ENCODE data around the gene SLC4A1.
A peak's percentile ranks its signal among the peaks of the same experiment; 100 is the strongest.

The SLC4A1 gene

DNA sequence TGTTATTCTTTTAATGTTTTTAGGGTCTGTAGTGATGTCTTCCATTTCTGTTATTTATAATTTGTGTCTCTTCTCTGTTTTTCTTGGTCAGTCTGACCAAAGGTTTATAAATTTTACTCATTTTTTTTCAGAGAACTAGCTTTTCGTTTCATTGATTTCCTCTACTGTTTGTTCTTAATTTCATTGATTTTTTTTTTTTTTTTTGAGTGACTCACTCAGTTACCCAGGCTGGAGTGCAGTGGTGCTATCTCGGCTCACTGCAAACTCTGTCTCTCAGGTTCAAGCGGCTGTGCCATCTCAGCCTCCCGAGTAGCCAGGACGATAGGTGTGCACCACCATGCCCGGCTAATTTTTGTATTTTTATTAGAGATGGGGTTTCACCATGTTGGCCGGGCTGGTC lies 35.9 kb downstream of the SLC4A1 start:
- TF ChIP-seq ZNF565 (CRISPR knock-in tag; conservative IDR thresholded peaks at IDR 0.05; ENCODE audit: low read depth), result no peak
- ATAC-seq, result no peak

GRCh38 chr17:44230140-44230539 lies 37.8 kb downstream of the SLC4A1 start:
- no peak for ATAC-seq
- TF ChIP-seq ESRRG (CRISPR knock-in tag; IDR thresholded peaks at IDR 0.05) (no peak), CSRNP3 (CRISPR knock-in tag; IDR thresholded peaks at IDR 0.05) (no peak), ZC3H10 (CRISPR knock-in tag; IDR thresholded peaks at IDR 0.05) (no peak), BACH2 (CRISPR knock-in tag; IDR thresholded peaks at IDR 0.05; ENCODE audit: borderline replicate concordance) (no peak), ZFP30 (CRISPR knock-in tag; IDR thresholded peaks at IDR 0.05) (no peak), TSHZ2 (CRISPR knock-in tag; IDR thresholded peaks at IDR 0.05) (no peak)
- TF ChIP-seq, protein P1, sequence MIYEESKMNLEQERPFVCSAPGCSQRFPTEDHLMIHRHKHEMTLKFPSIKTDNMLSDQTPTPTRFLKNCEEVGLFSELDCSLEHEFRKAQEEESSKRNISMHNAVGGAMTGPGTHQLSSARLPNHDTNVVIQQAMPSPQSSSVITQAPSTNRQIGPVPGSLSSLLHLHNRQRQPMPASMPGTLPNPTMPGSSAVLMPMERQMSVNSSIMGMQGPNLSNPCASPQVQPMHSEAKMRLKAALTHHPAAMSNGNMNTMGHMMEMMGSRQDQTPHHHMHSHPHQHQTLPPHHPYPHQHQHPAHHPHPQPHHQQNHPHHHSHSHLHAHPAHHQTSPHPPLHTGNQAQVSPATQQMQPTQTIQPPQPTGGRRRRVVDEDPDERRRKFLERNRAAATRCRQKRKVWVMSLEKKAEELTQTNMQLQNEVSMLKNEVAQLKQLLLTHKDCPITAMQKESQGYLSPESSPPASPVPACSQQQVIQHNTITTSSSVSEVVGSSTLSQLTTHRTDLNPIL (CRISPR knock-in tag; IDR thresholded peaks at IDR 0.05; ENCODE audit: low read depth), result no peak

DNA sequence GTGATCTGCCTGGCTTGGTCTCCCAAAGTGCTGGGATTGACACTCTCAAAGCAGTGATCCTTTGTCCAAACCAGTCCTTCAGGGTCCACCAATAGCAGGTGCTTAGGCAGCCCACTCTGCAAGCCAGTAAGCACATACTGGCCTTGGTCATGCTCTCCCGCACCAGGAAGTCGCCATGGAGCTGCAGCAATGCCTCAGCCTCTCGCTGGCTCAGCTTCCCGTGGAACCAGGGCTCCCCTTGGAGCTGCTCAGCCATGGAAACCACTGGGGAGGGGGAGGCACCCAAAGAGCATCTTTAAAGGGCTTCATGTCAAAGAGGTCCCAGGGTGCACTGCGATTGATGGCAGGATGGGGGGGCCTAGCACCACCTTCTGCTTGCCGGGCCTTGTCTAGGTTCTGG lies 38.8 kb downstream of the SLC4A1 start:
- no peak for ATAC-seq
- no peak for TF ChIP-seq ZFP3 (CRISPR knock-in tag; IDR thresholded peaks at IDR 0.05)
- TF ChIP-seq CSDC2 (CRISPR knock-in tag; IDR thresholded peaks at IDR 0.05), result no peak
- no peak for TF ChIP-seq ZNF565 (CRISPR knock-in tag; conservative IDR thresholded peaks at IDR 0.05; ENCODE audit: low read depth)

GRCh38 chr17:44223541-44224071 lies 44.3 kb downstream of the SLC4A1 start:
- TF ChIP-seq ISL1 (CRISPR knock-in tag; IDR thresholded peaks at IDR 0.05), result peak; percentile 64
- TF ChIP-seq ZFP3 (CRISPR knock-in tag; IDR thresholded peaks at IDR 0.05), result no peak
- TF ChIP-seq TCF4 (CRISPR knock-in tag; IDR thresholded peaks at IDR 0.05; ENCODE audit: borderline replicate concordance), result peak; percentile 29; the same call in 1 of the 2 replicates
- no peak for ATAC-seq

DNA sequence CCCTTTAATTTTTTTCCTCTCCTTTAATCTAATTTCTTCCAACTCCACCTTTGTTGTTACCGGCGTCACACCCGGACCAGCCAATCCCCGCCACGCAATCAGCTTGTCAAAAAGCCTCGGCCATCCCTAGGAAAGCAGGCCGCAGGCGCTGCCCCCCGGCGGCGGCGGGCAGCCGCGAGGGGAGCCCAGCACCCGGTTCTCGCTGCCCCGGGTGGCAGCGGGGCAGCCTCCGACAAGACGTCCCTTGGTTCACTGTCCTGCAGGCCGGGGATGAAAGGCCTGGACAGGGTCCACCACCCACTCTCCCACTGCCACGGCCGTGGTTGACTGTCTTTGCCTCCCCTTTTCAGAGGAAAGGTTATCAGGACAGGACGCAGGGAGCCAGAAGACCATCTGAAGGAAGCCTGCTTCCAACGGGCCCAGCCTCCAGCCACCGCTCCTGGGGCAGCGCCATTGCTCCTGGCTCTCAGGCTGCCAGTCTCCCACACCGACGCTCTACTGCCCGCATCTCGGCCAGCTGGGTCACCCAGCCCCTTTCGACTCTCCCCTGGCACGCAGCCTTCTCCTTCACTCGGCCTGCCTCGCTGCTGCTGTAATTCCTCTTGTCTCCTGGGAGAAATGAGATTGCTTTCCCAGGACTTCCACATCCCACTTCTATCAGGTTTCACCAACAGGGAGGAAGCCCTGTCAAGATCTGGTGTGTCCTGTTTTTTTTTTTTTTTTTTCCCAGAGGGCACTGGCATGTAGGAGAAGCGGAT lies 45.6 kb downstream of the SLC4A1 start:
- peak; percentile 63 for ATAC-seq
- TF ChIP-seq TSHZ2 (CRISPR knock-in tag; IDR thresholded peaks at IDR 0.05) (0 out of 2 replicates have a peak, but pooled peaks have one; percentile 30), RARB (CRISPR knock-in tag; IDR thresholded peaks at IDR 0.05) (no peak)

DNA sequence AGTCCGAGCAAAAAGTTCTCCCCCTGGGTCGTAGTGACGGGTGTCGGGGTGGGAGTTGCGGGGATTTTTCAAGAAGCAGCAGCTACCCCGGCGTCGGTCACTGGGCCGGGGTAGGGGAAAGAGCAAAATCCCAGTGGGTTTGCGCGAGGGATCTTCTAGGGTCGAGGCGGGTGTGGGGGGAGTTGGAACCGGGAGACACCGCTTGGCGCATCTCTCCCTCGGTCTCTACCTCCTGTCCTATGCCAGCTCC lies 46.1 kb downstream of the SLC4A1 start:
- no peak for ATAC-seq
- TF ChIP-seq TOX (CRISPR knock-in tag; IDR thresholded peaks at IDR 0.05; ENCODE audit: borderline replicate concordance) (no peak), ISL1 (CRISPR knock-in tag; IDR thresholded peaks at IDR 0.05) (no peak), PPARA (CRISPR knock-in tag; IDR thresholded peaks at IDR 0.05; ENCODE audit: borderline replicate concordance) (no peak), CSRNP3 (CRISPR knock-in tag; IDR thresholded peaks at IDR 0.05) (no peak)

All from SK-N-SH treated with all-trans-retinoic acid at 6 μM for 48 hours (cell line).